RWPE1 (cell line): ENCODE measurements around the gene ARHGEF19.

Experiments used
- CTCF ChIA-PET: fragments of 350-600 bp; sonication (Branson Sonifier 250); formaldehyde crosslinking; extraction: SDS; loops from one replicate; lab custom pipeline; 2021; lab: Yijun Ruan, JAX
- POLR2A ChIA-PET: fragments of 400-600 bp; formaldehyde crosslinking; extraction: SDS; loops from one replicate; lab custom pipeline; 2020; ENCODE audit warnings: antibody characterized with exemption; ENCODE audit not compliant: low non-redundant PET; lab: Yijun Ruan, JAX
- DNase-seq: peaks from one replicate; pipeline ENCODE4 v3.0.0; 2012; ENCODE audit warnings: low spot score
- H3K27ac ChIP-seq: fragments of 450-650 bp; 2 replicates; pipeline ENCODE4 v1.5.1; 2017
- TF ChIP-seq, protein P1 (sequence below): fragments of 450-650 bp; conservative IDR thresholded peaks from 2 replicates; pipeline ENCODE4 v1.5.1; 2017; ENCODE audit warnings: low read depth, mild to moderate bottlenecking

ARHGEF19 gene

DNA sequence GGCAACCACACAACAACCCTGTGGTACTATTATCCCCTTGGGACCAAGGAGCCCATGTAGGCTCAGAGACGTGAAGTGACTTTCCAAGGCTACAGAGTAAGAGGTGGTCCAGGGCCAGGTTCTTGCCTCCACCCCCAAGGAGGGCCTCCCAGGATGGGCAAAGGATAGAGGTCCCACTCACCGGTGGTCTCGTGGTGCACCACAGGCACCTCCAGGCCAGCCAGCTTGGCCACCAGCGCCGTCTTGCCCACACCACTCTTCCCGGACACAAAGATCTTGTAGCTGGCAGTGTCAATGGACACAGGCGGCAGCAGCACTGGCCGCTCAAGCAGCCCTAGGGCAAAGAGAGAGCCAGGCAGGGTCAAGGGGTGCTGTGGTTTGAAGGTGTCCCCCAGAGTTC, 21.0 kb upstream of the ARHGEF19 start:
- CTCF ChIA-PET: no interaction called here
- POLR2A ChIA-PET: no interaction called here
- TF ChIP-seq, protein P1, sequence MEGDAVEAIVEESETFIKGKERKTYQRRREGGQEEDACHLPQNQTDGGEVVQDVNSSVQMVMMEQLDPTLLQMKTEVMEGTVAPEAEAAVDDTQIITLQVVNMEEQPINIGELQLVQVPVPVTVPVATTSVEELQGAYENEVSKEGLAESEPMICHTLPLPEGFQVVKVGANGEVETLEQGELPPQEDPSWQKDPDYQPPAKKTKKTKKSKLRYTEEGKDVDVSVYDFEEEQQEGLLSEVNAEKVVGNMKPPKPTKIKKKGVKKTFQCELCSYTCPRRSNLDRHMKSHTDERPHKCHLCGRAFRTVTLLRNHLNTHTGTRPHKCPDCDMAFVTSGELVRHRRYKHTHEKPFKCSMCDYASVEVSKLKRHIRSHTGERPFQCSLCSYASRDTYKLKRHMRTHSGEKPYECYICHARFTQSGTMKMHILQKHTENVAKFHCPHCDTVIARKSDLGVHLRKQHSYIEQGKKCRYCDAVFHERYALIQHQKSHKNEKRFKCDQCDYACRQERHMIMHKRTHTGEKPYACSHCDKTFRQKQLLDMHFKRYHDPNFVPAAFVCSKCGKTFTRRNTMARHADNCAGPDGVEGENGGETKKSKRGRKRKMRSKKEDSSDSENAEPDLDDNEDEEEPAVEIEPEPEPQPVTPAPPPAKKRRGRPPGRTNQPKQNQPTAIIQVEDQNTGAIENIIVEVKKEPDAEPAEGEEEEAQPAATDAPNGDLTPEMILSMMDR: no peak

DNA sequence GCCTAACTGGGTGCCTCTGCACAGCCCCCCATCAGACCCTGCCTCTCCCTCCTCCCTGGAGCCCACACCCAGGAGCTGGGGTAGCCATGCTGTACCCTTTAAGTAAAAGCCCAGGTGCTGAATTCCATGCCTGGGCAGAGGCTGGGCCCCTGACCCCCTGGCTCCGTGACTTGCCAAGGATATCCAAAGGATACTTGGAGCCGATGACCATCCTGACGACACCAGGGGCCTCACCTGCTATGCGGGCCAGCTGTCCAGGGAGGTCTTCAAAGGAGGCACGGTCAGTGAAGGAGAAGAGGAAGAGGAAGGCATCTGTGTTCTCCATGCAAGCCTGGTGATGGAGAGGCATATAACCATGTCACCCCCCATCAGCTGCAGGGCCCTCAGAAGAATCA, 19.9 kb upstream of the ARHGEF19 start:
- POLR2A ChIA-PET: no interaction called here
- CTCF ChIA-PET: no interaction called here
- TF ChIP-seq, protein P1: no peak
- no peak for DNase-seq
- H3K27ac ChIP-seq: peak overlapping the region; percentile 3; the same call in 1 of the 2 replicates

More for the DNA sequence above, 21.0 kb upstream of the ARHGEF19 start:
- H3K27ac ChIP-seq: no peak overlapping the region
- no peak for DNase-seq

DNA sequence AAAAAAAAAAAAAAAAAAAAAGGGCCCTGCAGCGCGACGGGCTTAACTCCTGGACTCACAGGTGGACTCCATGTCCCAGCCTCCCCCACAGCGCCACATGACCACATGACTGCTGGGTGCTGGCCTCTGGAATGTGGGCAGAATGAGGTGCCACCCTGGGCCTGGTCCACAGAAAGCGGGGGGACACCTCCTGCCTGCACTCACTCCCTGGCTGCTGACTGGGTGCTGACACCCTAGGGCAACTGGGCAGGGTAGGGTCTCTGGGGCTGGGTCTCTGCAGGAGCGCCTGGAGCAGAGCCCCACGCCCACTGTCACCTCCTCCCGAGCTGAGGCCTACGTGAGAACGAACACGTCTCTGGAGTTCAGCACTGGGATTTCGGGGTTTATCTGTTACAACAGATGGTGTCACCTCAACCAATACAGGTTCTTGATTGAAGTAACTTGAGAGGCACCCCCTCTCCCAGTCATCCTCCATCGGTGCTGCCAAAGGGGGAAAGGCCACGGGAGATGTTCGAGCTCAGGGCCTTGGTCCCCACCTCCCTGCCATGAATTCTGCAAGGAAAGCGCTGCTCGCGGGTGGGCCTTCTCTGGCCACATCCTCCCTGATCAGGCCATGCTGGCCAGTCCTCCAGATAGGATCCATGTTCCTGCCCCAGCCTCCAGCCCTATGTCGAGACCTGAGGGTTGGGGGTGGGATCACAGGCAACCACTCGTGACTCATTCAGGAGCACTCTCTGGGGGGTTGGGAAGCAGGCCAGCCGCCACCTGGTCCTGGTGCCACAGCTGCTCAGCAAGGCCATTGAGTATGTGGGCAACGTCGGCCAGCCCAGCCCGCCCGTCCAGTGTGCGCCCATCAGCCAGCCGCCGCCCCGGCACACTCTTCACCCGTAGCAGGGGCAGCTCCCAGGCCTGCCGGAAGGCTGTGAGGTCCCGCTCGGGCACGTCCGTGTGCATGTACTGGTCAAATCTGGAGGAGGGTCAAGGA, 19.2 kb upstream of the ARHGEF19 start:
- DNase-seq: no peak
- TF ChIP-seq, protein P1: no peak
- peak overlapping the region; percentile 3; the same call in 1 of the 2 replicates for H3K27ac ChIP-seq
- CTCF ChIA-PET: interaction anchor here (0.6 kb wide), 1 partner anchor 39 kb away, joined by 3 read pairs; no protein-coding TSS in a partner anchor
- POLR2A ChIA-PET: no interaction called here

DNA sequence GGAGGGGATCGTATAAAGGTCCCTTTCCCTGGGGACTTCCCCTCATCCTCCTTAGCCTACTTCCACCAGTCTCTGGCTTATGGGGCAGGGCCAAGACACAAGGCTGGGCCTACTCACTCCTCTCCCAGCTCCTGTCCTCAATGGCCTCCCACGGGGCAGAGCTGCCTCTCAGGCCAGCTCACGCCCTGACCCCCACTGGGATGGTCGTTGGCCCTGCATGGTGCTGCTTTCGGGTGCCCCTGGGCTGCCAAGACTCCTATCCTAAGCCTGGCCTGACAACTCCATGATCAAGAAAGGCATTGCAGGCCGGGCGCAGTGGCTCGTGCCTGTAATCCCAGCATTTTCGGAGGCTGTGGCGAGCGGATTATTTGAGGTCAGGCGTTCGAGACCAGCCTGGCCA, 18.3 kb upstream of the ARHGEF19 start:
- ChIA-PET CTCF (interaction anchor here (0.6 kb wide), 1 partner anchor 39 kb away, joined by 3 read pairs; no protein-coding TSS in a partner anchor), POLR2A (no interaction called here)
- TF ChIP-seq, protein P1: no peak
- peak overlapping the region; percentile 17; the same call in 1 of the 2 replicates for H3K27ac ChIP-seq
- no peak for DNase-seq

DNA sequence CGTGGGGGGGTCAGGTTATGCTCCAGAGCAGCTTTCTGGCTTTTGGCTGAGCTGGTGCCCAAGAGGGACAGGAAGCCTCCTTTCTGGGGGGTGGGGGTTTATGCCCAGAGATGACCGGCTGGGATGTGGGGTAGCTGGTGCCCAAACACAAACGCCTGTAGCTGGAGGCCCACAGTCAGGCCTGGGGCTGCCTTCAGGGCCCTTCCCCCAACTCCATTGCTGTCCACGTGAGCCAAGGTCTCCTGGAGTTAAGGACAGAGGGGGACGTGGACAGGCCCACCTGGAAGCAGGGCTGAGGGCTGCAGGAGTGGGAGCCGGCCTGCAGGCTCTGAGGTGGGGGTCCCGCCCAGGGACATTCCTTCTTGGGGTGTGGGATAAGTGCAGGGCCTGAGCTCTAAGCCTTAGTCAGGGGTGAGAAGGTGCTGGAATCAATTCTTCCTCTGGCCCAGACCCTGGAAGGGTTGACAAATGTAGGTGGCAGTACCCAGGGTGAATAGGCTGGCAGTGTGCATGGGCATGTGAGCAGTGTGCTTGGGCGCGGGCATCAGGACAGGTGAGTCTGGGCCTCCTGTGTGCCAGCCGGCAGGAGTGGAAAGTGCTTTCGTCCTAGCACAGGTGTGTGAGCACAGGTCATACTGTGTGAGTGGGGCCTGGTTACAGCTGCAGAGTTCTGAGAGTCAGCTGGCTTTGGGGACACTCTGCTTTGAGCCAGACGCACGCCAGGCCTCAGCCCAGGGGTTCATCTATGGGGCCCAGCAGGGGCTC, 17.7 kb upstream of the ARHGEF19 start:
- TF ChIP-seq, protein P1: no peak
- DNase-seq: no peak
- ChIA-PET CTCF (interaction anchor here (0.7 kb wide), 2 partner anchors 14 to 67 kb away, joined by 4 to 6 read pairs; no protein-coding TSS in a partner anchor), POLR2A (no interaction called here)
- H3K27ac ChIP-seq: peak overlapping the region; percentile 17; the same call in 1 of the 2 replicates
